GM21423 (cell line): Measurements from ENCODE around the gene PDE6B.

ENCODE experiments used
- ATAC-seq: cut with Tn5 transposase; IDR thresholded peaks from one replicate; pipeline ENCODE4 v1.9.1; 2021; ENCODE audit warnings: mild to moderate bottlenecking, moderate library complexity; ENCODE audit not compliant: unreplicated experiment

Gene PDE6B

GRCh38 chr4:600850-601515 is 24.4 kb upstream of the PDE6B start:
- ATAC-seq = no peak

GRCh38 chr4:601612-602558 is 23.5 kb upstream of the PDE6B start:
- ATAC-seq = no peak

DNA sequence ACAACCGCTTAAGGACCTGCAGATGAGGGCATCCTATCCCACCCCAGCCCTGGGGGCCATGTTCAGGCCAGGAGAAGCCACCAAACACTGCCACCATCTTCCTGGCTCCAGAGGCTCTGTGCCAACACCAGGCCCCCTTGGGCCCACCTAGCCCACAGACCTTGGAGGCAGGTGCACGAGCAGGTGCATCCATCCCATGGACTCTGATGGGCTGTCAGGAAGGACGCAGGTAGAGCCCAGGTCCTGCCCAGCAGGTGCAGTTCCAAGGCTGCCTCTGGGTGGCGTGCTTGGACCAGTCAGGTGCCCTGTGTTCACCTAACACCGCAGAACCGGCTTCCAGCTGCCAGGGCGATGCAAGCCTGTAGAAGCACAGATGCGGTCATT is 22.8 kb upstream of the PDE6B start:
- ATAC-seq = no peak

GRCh38 chr4:604131-604530 is 21.2 kb upstream of the PDE6B start:
- ATAC-seq = no peak

GRCh38 chr4:605702-606425 is 19.5 kb upstream of the PDE6B start:
- ATAC-seq = no peak

GRCh38 chr4:608236-608635 is 17.1 kb upstream of the PDE6B start:
- ATAC-seq = no peak

GRCh38 chr4:609400-610050 is 15.8 kb upstream of the PDE6B start:
- no peak for ATAC-seq

DNA sequence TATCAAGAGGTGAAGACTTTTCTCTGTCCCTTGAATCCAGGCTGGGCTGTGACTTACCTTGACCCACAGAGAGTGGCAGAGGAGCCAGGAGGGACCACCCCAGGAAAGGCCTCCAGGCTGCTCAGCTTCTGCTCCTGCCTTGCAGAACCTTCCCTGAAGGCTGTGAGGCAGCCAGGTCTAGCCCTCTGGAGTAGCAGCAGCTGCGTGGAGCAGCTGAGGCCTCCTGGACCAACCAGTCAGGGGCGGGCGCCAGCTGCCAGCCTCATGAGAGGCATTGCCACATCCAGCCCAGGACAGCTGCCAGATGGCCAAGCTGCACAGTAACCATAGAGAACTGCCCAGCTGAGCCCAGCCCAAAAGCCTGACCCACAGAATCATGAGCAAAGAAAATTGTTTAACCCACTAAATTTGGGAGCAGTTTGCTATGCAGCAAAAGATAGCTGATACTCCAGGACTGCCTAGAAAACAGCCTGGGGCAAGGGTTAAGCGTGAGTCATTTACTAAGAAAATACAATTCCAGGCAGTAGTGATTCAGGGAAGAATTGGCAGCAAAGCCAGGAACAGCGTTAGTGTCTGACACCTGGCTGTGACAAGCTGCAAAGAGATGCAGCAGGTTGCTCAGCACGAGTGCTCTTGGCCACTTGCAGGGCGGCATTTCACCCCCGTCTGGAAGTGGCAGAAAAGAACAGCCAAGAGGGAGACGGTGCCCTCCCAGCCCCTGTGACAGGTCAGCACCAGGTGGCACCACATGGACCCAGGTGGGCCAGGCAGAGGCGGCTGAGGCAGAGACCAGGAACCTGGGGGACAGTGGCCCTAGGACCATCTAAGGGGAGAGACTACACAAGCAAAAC is 14.7 kb upstream of the PDE6B start:
- ATAC-seq = no peak

GRCh38 chr4:612052-612748 is 13.2 kb upstream of the PDE6B start:
- ATAC-seq = no peak

- no peak for ATAC-seq
Observed at GRCh38 chr4:612749-613125, 12.6 kb upstream of the PDE6B start.

DNA sequence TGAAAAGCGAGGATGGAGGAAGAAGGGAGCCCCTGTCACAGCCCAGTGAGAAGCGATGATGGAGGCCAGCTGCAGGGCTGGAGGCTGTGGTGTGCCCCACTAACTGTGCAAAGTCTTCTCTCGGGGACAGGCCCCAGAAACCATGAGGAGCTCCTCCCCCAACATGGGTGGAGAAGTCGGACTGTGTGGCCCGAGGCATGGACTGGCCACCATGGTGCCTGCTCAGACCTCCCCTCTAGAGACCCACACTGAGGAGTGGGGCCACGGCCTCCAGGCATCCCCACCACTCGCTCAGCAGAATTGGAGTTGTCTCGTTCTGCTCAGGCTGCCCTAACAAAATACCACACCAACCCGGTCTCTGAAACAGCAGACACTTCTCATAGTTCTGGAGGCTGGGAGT is 12.2 kb upstream of the PDE6B start:
- ATAC-seq = no peak

DNA sequence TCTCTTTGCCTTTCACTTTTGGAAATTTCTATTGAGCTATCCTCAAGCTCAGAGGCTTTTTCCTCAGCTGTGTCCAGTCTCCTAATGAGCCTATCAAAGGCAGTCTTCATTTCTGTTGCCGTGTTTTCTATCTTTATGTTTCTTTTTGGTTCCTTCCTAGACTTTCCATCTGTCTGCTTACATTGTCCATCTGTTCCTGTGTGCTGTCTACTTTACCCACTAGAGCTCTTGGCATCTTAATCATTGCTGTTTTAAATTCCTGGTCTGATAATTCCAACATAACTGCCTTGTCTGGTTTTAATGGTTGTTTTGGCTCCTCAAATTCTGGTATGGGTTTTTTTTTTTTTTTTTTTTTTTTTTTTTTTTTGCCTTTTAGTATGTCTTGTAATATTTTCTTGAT is 9.3 kb upstream of the PDE6B start:
- no peak for ATAC-seq

- ATAC-seq = no peak
Observed at GRCh38 chr4:616911-617643, 8.3 kb upstream of the PDE6B start.

GRCh38 chr4:617644-618641 is 7.4 kb upstream of the PDE6B start:
- ATAC-seq = no peak

- no peak for ATAC-seq
Observed at GRCh38 chr4:620201-620600, 5.2 kb upstream of the PDE6B start.

GRCh38 chr4:620851-621261 is 4.5 kb upstream of the PDE6B start:
- ATAC-seq = no peak

DNA sequence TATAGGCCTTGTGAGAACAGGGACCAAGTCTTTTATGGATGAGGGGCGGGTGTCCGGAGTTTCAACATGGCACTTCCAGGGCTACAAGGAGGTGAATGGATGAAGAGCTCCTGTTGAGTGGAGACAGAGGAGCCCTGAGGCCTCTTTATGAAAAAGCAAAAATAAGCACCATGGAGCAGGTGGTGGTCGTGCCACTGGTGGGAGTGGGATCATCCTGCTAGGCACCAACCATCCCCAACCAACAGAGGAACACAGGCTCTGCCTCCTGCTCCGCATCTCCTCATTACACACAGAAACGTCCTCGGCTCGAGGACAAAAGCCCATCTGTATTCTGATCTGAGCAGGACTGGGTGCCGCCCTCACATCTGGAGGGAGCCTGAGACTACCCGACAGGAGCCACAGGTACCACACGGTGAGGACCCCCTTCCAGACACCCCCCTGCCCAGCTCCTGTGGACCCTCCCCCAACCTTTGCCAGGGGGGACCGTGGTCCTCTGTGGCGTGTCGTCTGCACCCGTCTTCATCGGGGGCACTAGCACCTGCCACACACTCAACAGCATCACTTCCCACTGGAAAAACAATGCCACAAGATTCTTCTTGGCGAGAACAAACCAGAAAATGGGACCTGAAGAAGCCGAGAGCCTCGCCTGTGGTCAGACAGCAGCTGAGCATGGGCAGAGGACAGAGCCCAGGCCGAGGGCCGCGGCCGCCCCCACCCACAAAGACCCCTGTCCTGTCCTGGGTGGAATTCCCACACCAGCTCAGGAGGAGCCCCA is 3.9 kb upstream of the PDE6B start:
- ATAC-seq = no peak
